HG03521 (cell line): ENCODE results near the gene PDE6A.
"Not testable (repeated sequence)": the region's sequence is repeated elsewhere in the genome, so short reads cannot be mapped to it uniquely, and the experiment has no call there.

Experiments
- ATAC-seq: cut with Tn5 transposase; IDR thresholded peaks from one replicate; pipeline ENCODE4 v1.9.1; 2021; ENCODE audit warnings: mild to moderate bottlenecking, moderate library complexity; ENCODE audit not compliant: unreplicated experiment

Gene PDE6A

DNA sequence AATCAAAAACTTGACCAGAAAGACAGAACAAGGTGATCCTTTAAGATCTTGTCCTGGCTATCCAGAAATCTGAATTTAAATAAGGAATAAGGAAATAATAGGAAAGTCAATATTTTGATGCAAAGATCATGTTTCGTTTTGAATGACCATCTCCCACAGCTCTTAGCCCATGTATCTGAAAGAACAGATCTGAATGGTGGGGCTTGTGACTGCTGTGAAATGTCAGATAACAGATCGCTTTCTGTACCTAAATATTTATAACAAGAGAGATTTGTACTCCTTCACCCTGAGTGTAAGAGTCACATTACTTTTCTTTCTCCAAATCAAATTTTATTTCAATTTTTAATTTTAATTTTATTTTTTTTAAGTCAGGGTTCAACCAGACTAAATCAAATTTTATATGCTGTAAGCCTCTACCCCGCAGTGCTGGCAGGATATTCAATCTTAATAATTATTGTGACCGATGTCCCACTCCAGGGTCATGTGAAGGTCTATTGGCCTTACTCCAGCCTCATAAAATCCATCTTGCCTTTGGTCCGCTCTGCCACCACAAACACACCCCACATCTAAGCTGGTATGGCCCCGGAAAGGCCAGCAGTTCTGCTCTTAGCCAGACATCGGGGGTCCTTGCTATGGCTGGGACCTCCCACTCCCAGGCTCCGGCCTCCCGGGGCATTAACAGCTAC is 9.0 kb upstream of the PDE6A start:
- ATAC-seq = no peak

DNA sequence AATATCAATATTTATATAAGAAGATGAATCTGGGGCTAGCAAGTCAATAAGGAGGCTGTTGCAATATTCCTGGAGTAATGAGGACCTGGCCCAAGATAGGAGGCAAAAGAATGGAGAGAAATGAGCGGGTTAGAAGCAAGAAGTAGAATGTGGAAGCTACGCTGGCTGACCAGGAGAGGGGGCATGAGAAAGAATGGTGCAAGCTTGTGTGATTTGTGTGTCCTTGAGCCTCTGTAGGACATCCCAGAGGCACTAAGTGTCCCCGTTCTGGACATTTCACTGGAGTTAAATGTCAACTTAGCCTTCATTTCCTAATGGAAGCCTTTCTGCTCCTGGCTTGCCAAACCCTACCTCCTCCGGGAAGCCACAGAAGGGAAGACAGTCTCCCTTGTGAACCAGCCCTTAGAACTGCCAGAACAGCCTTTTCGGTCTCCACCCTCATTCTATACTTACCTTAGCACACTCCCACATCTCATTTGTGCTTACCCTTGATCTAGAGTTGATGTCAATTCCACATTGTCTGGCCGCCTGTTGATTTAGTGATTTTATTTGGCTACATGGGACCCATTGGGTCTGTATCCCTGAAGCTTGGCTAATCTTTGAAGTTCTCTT is 6.7 kb upstream of the PDE6A start:
- no peak for ATAC-seq

DNA sequence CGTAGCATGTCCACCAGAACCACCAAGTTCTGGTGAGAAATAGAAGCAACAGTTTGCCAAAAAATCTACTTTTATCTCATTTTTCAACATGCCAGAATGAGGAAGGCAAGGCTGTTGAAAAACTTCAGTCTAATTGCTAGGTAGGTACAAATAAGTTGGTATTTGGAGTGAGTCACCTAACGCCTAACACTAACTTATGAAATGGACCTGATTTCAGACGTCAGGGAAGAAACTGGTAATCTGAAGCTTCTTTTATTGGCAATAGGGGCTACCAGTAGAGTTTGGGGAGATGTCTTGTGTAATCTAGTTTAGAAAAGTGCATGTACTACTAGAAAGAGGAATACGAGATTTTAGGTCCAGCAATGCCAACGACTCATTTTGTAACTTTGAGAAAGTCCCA is 4.4 kb upstream of the PDE6A start:
- ATAC-seq = no peak

DNA sequence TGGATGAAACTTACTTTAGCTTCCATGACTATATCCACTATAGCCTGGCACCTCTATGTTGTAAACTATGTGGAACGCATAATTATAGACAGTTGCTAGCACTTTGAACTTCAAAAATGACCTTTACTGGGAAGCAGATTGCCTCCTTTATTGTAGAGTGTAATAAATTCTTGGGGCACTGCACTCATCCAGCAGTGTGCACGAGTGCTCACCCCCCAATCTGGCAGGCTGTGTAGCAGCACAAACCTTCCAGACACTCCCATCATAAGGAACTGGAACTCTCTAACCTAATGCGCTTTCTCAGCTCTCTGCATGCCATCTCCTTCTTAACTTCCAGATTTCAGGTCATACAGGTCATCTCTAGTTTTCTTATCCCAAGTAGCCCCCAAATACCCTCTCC is 1.5 kb upstream of the PDE6A start:
- no peak for ATAC-seq

- not testable (repeated sequence) for ATAC-seq
Measured at GRCh38 chr5:149943177-149943949, 1.2 kb downstream of the PDE6A start.

DNA sequence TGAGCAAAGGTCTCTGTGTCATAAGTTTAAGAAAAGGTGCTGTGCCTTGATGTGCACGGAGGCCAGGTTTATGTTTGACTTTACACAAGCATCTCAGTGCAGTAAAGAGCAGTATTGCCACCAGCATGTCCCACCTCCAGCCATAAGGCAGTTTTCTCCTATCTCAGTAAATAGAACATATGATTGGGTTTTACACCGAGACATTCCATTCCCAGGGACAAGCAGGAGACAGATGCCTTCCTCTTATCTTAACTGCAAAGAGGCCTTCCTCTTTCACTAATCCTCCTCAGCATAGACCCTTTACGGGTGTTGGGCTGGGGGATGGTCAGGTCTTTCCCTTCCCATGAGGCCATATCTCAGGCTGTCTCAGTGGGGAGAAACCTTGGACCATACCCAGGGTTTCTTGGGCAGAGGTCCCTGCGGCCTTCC is 1.8 kb downstream of the PDE6A start:
- not testable (repeated sequence) for ATAC-seq

- no peak for ATAC-seq
Measured at GRCh38 chr5:149942199-149942598, 2.4 kb downstream of the PDE6A start.

GRCh38 chr5:149941795-149942194 is 2.8 kb downstream of the PDE6A start:
- no peak for ATAC-seq

- ATAC-seq = no peak
Measured at GRCh38 chr5:149940941-149941644, 3.5 kb downstream of the PDE6A start.

DNA sequence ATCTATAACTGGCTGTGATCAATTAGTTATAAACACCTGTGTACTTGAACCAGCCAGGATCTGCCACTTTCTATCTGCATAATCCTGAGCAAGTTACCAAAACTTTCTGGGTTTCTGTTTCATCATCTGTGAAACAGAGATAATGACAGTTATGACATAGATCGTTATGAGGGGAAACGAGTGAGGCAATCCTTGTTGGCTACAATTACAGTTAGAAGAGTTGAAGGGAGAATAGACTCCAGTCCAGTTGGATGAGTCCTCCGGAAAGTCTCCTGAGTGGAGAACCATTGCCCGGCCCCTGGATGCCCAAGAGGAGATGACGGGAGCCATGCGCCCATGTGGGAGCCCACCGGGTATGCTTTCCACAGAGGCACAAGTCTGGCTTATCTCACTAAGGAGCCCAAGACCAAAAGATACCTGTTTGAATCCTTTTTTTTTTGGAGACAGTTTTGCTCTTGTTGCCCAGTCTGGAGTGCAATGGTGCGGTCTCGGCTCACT is 4.5 kb downstream of the PDE6A start:
- ATAC-seq = peak; percentile 59

DNA sequence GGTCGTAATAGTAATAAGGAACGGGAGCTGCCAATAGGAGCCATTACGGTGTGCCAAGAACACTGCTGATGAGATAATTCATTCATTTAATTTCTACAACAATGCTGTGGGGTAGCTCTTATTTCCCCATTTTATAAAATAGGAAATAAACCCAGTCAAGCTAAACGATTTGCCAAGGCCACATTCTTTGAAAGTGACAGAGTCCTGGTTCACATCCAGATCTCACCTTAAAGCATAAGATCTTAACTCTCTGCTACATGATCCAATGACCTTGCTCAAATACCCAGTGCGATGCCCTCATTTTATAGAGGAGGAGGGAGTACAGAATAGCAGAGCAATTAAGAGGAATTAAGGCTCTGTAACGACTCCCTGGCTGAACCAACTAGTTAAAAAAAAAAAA is 5.0 kb downstream of the PDE6A start:
- no peak for ATAC-seq

GRCh38 chr5:149938791-149939358 is 5.7 kb downstream of the PDE6A start:
- ATAC-seq = no peak

GRCh38 chr5:149938279-149938678 is 6.3 kb downstream of the PDE6A start:
- ATAC-seq = no peak

DNA sequence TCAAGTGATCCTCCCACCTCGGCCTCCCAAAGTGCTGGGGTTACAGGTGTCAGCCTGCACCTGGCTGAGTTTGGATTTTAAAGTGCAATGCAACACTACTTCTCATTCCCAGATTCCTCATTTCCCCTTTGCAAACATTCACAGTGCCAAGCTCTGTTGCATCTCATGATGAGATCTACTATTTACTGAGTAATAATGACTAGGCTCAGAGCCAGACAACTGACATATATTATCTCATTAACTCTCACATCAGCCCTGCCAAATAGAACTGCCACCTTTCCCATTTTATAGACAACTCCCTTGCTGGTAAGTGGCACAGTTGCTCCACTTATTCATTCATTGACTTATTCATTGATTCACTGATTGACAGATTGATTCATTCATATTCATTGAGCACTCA is 7.0 kb downstream of the PDE6A start:
- ATAC-seq = no peak

DNA sequence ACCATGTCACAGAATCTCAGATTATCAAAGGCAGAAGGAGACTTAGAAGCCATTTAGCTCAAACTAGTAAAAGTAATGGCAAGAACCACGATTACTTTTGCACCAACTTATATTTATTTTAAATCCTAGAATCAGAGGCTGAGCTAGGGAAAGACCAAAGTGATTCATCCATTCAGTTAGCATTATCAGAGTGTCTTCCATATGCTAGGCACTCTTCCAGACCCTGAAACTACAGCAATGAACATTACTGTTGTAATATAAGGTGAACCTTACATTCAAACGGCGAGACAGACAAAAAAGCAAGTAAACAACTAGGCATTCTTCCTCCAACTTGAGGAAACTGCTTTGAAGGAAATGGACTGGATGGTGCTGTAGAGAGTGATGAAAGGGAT is 7.9 kb downstream of the PDE6A start:
- ATAC-seq = no peak

GRCh38 chr5:149936044-149936699 is 8.4 kb downstream of the PDE6A start:
- ATAC-seq = no peak

- no peak for ATAC-seq
Measured at GRCh38 chr5:149935431-149935901, 9.1 kb downstream of the PDE6A start.

DNA sequence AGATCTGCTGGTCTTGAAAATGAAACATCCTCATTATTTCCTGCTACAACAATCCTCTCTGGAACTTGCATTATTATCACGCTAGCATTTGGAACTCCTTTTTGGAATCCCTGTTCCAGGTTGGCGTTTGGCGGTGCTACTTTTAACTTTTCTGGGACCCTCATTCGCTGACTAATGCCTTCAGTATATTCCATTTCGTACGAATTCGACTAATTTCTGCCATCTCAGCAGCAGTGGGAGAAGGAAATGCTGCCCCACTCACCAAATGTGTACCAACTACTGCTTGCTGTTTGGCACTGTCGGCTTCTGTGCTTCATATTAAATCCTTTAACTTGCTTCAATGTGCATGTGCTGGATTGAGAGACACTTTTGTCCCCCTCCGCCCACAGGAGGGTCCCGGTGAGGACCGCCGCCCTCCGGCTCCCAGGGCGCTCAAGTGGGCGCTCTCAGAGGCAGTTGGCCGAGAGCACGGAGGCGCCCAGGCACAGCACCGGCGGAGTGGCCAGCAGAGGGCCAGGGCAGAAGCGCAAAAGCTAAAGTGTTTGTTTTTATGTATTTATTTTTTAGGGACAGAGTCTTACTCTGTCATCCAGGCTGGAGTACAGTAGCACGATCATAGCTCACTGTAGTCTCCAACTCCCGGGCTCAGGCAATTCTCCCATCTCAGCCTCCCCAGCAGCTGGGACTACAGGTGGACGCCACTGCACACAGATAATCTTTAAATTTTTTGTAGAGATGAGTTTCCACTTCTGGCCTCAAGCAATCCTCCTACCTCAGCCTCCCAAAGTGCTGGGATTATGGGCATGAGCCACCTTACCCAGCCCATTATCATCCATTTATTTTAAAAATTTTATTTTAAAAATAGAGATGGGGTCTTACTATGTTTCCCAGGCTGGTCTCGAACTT is 11.9 kb downstream of the PDE6A start:
- ATAC-seq = no peak

DNA sequence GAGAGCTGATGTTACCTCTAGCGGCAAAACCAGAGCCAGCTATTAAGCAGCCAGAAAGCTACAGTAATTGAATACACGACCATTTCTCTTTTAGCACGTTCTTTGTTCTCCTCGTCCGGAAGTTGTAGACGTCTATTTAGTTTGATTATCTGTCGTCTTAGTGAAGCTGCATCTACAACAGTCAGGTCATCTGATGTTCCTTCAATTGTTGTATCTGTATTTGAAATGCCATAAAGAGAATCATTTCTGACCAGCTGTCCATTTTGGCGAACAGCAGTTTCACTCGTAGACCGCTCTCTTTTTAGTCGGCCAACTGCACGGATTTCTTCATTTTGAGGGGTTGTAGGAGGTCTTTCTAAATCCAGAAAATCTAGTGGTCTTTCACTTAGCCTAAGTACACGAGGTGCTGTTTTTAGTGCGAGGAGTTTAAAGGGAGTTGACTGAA is 12.6 kb downstream of the PDE6A start:
- ATAC-seq = no peak
